DND-41 (cell line): ENCODE results near the gene RTN1.

Experiments used
- ATAC-seq: fragments of 200-7000 bp; cut with Tn5 transposase; 3 replicates; pipeline ENCODE4 v1.9.1; 2021; ENCODE audit warnings: low read depth; ENCODE audit not compliant: insufficient read depth
- DNase-seq: peaks from one replicate; pipeline ENCODE4 v3.0.0-alpha.2; 2020
- H2AFZ ChIP-seq: 2 replicates; pipeline ENCODE4 v1.6.0; 2012; ENCODE audit warnings: low read depth, low read length
- H3K27ac ChIP-seq: 2 replicates; pipeline ENCODE4 v1.5.1; 2012; ENCODE audit warnings: low read length, inconsistent platforms
- H3K27me3 ChIP-seq: fragments of 200-600 bp; sonication (generic); 2 replicates; pipeline ENCODE4 v1.6.0; 2012; ENCODE audit warnings: low read length, mild to moderate bottlenecking, inconsistent platforms; ENCODE audit not compliant: insufficient read depth, poor library complexity
- H3K36me3 ChIP-seq: 2 replicates; pipeline ENCODE4 v1.5.1; 2012; ENCODE audit warnings: low read length, inconsistent platforms; ENCODE audit not compliant: insufficient read depth
- H3K4me1 ChIP-seq: 2 replicates; pipeline ENCODE4 v1.5.1; 2012; ENCODE audit warnings: mild to moderate bottlenecking, low read length; ENCODE audit not compliant: insufficient read depth
- H3K4me2 ChIP-seq: 2 replicates; pipeline ENCODE4 v1.6.0; 2012; ENCODE audit warnings: mild to moderate bottlenecking, moderate library complexity, low read length, inconsistent platforms; ENCODE audit not compliant: insufficient read depth
- H3K4me3 ChIP-seq, 2 experiments: fragments of 200-600 bp in 1 of 2; shearing (Covaris generic) in 1 of 2; 2 replicates each; pipeline ENCODE4 v1.5.1; 2012 to 2016; ENCODE audit warnings: inconsistent platforms in 2 of 2, low read length in 2 of 2, mild to moderate bottlenecking in 2 of 2, low read depth in 1 of 2, moderate library complexity in 1 of 2
- H3K79me2 ChIP-seq: 2 replicates; pipeline ENCODE4 v1.6.0; 2012; ENCODE audit warnings: low read length, inconsistent platforms; ENCODE audit not compliant: insufficient read depth
- H3K9ac ChIP-seq: 2 replicates; pipeline ENCODE4 v1.6.0; 2012; ENCODE audit warnings: low read depth, mild to moderate bottlenecking, inconsistent platforms, low read length, moderate library complexity
- H3K9me3 ChIP-seq: 2 replicates; pipeline ENCODE4 v1.5.1; 2012; ENCODE audit warnings: low read length, moderate library complexity, mild to moderate bottlenecking, inconsistent platforms; ENCODE audit not compliant: insufficient read depth, severe bottlenecking
- H4K20me1 ChIP-seq: 2 replicates; pipeline ENCODE4 v1.6.0; 2012; ENCODE audit warnings: low read length; ENCODE audit not compliant: insufficient read depth
- EZH2 ChIP-seq: IDR thresholded peaks from 3 replicates; pipeline ENCODE4 v1.6.1; 2012; ENCODE audit warnings: borderline replicate concordance, low read depth, mild to moderate bottlenecking, moderate library complexity, low read length, inconsistent platforms; ENCODE audit not compliant: severe bottlenecking
- TF ChIP-seq, protein P1 (sequence below): IDR thresholded peaks from 2 replicates; pipeline ENCODE4 v1.5.1; 2012; ENCODE audit warnings: borderline replicate concordance, low read length, moderate library complexity, mild to moderate bottlenecking; ENCODE audit not compliant: poor library complexity, severe bottlenecking; ENCODE audit errors: extremely low read depth

The RTN1 gene

DNA sequence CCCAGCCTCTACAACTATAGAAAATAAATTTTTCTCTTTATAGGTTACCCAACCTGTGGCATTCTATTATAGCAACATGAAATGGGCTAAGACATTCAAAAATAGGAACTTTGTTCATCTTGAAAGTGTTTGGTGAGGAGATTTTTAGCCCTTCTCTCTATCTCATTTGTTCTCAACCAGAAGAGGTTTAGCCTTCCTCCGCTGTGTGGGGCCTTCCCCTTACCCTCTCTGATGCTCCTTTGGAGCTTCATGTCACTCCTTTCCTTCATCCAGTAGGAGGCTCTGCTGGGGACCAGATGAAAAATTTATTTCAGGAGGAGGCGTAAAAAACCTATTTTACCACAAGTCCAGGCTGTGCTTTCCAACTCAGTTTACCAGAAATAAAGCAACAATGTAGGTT lies 94.1 kb downstream of the RTN1 start:
- Histone ChIP-seq H3K4me2 (no peak overlapping the region), H3K27ac (no peak overlapping the region), H3K36me3 (no peaks in the 10 kb centered on the region), H3K9ac (no peak overlapping the region), H3K4me1 (no peaks in the 10 kb centered on the region), H4K20me1 (no peaks in the 10 kb centered on the region), H2AFZ (no peak overlapping the region), H3K27me3 (no peaks in the 10 kb centered on the region), H3K9me3 (no peaks in the 10 kb centered on the region), H3K79me2 (no peaks in the 10 kb centered on the region), H3K4me3 (no peak overlapping the region)
- no peak for ATAC-seq
- TF ChIP-seq, protein P1, sequence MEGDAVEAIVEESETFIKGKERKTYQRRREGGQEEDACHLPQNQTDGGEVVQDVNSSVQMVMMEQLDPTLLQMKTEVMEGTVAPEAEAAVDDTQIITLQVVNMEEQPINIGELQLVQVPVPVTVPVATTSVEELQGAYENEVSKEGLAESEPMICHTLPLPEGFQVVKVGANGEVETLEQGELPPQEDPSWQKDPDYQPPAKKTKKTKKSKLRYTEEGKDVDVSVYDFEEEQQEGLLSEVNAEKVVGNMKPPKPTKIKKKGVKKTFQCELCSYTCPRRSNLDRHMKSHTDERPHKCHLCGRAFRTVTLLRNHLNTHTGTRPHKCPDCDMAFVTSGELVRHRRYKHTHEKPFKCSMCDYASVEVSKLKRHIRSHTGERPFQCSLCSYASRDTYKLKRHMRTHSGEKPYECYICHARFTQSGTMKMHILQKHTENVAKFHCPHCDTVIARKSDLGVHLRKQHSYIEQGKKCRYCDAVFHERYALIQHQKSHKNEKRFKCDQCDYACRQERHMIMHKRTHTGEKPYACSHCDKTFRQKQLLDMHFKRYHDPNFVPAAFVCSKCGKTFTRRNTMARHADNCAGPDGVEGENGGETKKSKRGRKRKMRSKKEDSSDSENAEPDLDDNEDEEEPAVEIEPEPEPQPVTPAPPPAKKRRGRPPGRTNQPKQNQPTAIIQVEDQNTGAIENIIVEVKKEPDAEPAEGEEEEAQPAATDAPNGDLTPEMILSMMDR: no peak
- TF ChIP-seq EZH2: no peak
- DNase-seq: no peak

DNA sequence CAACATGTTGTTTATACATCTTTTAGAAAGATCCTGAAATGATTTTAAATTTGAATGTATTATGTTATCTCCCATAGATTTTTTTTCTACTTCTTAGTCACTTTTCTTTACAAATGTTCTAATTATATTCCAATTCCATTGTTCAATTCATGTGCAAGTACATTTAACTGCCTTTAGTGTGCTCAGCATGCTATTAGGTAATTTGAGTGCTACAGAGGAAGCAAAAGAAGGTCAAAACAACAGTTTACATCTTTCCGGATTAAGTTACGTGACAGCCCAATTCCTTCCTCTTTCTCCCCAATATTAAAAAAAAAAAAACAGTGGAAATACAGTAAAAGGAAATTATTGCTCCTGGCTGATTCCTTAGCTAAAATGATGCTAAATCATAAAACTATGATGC lies 98.3 kb downstream of the RTN1 start:
- Histone ChIP-seq H3K27me3 (peaks cover 2% of the 10 kb centered on the region), H3K36me3 (no peaks in the 10 kb centered on the region), H3K9ac (no peak overlapping the region), H3K4me3 (no peak overlapping the region), H3K4me2 (no peak overlapping the region), H3K27ac (no peak overlapping the region), H3K4me1 (no peaks in the 10 kb centered on the region), H4K20me1 (no peaks in the 10 kb centered on the region), H2AFZ (no peak overlapping the region), H3K9me3 (no peaks in the 10 kb centered on the region), H3K79me2 (no peaks in the 10 kb centered on the region)
- no peak for TF ChIP-seq EZH2
- TF ChIP-seq, protein P1: no peak
- no peak for ATAC-seq
- DNase-seq: no peak

DNA sequence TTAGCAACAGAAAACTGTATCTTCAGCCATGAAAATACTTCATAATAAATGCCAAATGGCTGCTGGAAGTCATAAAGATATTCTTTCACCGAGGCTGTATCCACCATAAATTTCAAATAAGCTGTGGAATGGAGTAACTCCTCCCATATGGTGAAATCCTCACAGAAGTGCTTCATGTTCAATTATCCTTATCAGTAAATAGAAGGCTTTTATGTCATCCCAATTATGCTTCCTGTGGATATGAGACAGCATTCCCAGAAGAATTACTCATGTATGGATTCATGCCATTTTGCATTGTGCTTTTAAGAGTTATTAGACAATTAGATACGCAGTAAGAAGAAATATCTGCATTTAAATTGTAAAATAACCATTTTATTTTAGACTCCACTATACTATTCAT lies 99.0 kb downstream of the RTN1 start:
- Histone ChIP-seq H3K4me3 (no peak overlapping the region), H3K9ac (no peak overlapping the region), H4K20me1 (no peaks in the 10 kb centered on the region), H3K27ac (no peak overlapping the region), H3K4me2 (no peak overlapping the region), H3K36me3 (no peaks in the 10 kb centered on the region), H2AFZ (no peak overlapping the region), H3K27me3 (peaks cover 4% of the 10 kb centered on the region), H3K4me1 (no peaks in the 10 kb centered on the region), H3K79me2 (no peaks in the 10 kb centered on the region), H3K9me3 (no peaks in the 10 kb centered on the region)
- DNase-seq (no peak), ATAC-seq (no peak)
- TF ChIP-seq, protein P1: no peak
- no peak for TF ChIP-seq EZH2

DNA sequence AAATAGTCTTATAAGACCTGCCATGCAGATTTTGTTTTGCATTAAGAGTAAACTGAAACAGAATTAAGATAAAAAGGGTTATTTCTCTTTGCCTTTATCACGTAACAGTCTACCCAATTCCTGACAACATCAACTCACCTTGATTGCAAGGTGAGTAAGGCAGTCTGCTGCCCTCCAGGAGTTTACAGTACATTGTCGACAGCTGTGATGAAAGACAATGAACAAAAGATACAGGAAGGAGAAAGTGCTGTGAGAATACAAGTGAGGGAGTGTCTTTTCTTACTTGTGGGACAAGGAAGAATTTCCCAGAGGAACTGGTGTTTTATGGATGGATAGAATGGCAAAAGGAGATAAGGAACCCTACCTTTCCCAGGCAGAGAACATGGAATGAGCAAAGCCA lies 101.0 kb downstream of the RTN1 start:
- Histone ChIP-seq H3K36me3 (no peaks in the 10 kb centered on the region), H3K27me3 (peaks cover 4% of the 10 kb centered on the region), H3K4me3 (no peak overlapping the region), H3K27ac (no peak overlapping the region), H4K20me1 (no peaks in the 10 kb centered on the region), H3K9me3 (no peaks in the 10 kb centered on the region), H3K4me1 (no peaks in the 10 kb centered on the region), H3K9ac (no peak overlapping the region), H3K79me2 (no peaks in the 10 kb centered on the region), H3K4me2 (no peak overlapping the region), H2AFZ (no peak overlapping the region)
- DNase-seq: no peak
- ATAC-seq: no peak
- no peak for TF ChIP-seq EZH2
- TF ChIP-seq, protein P1: no peak
